Vagina (tissue), 2 donors: ENCODE measurements around the gene ANKLE1.

Experiments
- CTCF ChIP-seq, 3 experiments: fragments of 450-650 bp in 2 of 3; fragments of 200-600 bp in 1 of 3; sonication (generic) in 1 of 3; IDR thresholded peaks; one replicate each; pipeline ENCODE4 v1.5.1; 2017 to 2019; ENCODE audit warnings: antibody characterized with exemption in 3 of 3, mild to moderate bottlenecking in 2 of 3, moderate library complexity in 2 of 3
- POLR2A ChIP-seq, 2 donors: fragments of 450-650 bp; IDR thresholded peaks; one replicate each; pipeline ENCODE4 v1.6.1; 2017; ENCODE audit warnings: antibody characterized with exemption in 2 of 2, mild to moderate bottlenecking in 2 of 2, moderate library complexity in 2 of 2
- POLR2AphosphoS5 ChIP-seq, 2 donors: sonication (generic); formaldehyde crosslinking; IDR thresholded peaks; one replicate each; pipeline ENCODE4 v1.9.0; 2017; ENCODE audit warnings: antibody characterized with exemption in 2 of 2, mild to moderate bottlenecking in 2 of 2, low read depth in 1 of 2; ENCODE audit not compliant: insufficient read depth in 1 of 2

- TF ChIP-seq CTCF (IDR thresholded peaks at IDR 0.05) (no peak), POLR2A (IDR thresholded peaks at IDR 0.05) (no peak), POLR2AphosphoS5 (IDR thresholded peaks at IDR 0.05; ENCODE audit: insufficient read depth in 1 of 2, low read depth in 1 of 2) (no peak)
Observed at GRCh38 chr19:17263712-17264640, 17.7 kb upstream of the ANKLE1 start.
